ENCODE data around the gene ACKR2. TPM values are rescaled to one million over a fixed set of nuclear protein-coding genes. Genes with fewer than 3 reads are reported as not detected.

The ACKR2 gene
- total RNA-seq, 2 donors from 2014 or later = 0.77 to 1.3 TPM

- Mint-ChIP-seq H3K9me3 (no peaks in the 10 kb centered on the region), H3K27ac (no peak overlapping the region), H3K4me3 (no peak overlapping the region), H3K27me3 (no peaks in the 10 kb centered on the region), H3K4me1 (no peaks in the 10 kb centered on the region), H3K36me3 (ENCODE audit: low read depth) (no peaks in the 10 kb centered on the region)
- no peak for ATAC-seq (replicated peaks)
Measured at GRCh38 chr3:42894698-42895579, 85.7 kb downstream of the ACKR2 start.

GRCh38 chr3:42895580-42895868 lies 86.3 kb downstream of the ACKR2 start:
- H3K4me1 Mint-ChIP-seq = peaks cover 2% of the 10 kb centered on the region
- no peak overlapping the region for H3K27ac Mint-ChIP-seq
- no peak overlapping the region for H3K4me3 Mint-ChIP-seq
- no peaks in the 10 kb centered on the region for H3K9me3 Mint-ChIP-seq
- no peaks in the 10 kb centered on the region for H3K36me3 Mint-ChIP-seq (ENCODE audit: low read depth)
- peaks cover 1% of the 10 kb centered on the region for H3K27me3 Mint-ChIP-seq
- ATAC-seq (replicated peaks) = no peak

GRCh38 chr3:42898896-42899675 lies 89.8 kb downstream of the ACKR2 start:
- H3K27me3 Mint-ChIP-seq = peaks cover 11% of the 10 kb centered on the region
- ATAC-seq (replicated peaks) = no peak
- no peak overlapping the region for H3K27ac Mint-ChIP-seq
- H3K4me1 Mint-ChIP-seq = peaks cover 5% of the 10 kb centered on the region
- H3K9me3 Mint-ChIP-seq = no peaks in the 10 kb centered on the region
- H3K36me3 Mint-ChIP-seq (ENCODE audit: low read depth) = no peaks in the 10 kb centered on the region
- H3K4me3 Mint-ChIP-seq = no peak overlapping the region

GRCh38 chr3:42900226-42901072 lies 91.2 kb downstream of the ACKR2 start:
- Mint-ChIP-seq H3K4me3 (no peak overlapping the region), H3K27me3 (peaks cover 15% of the 10 kb centered on the region), H3K36me3 (ENCODE audit: low read depth) (no peaks in the 10 kb centered on the region), H3K4me1 (peaks cover 5% of the 10 kb centered on the region), H3K27ac (no peak overlapping the region), H3K9me3 (peaks cover 6% of the 10 kb centered on the region)
- peak; percentile 21 for ATAC-seq (replicated peaks)

GRCh38 chr3:42901073-42901415 lies 91.8 kb downstream of the ACKR2 start:
- ATAC-seq (replicated peaks) = peak; percentile 39
- peaks cover 6% of the 10 kb centered on the region for H3K9me3 Mint-ChIP-seq
- peaks cover 19% of the 10 kb centered on the region for H3K27me3 Mint-ChIP-seq
- no peaks in the 10 kb centered on the region for H3K36me3 Mint-ChIP-seq (ENCODE audit: low read depth)
- H3K4me3 Mint-ChIP-seq = no peak overlapping the region
- H3K27ac Mint-ChIP-seq = no peak overlapping the region
- peaks cover 8% of the 10 kb centered on the region for H3K4me1 Mint-ChIP-seq

GRCh38 chr3:42902257-42902656 lies 93.0 kb downstream of the ACKR2 start:
- ATAC-seq (replicated peaks) = no peak
- Mint-ChIP-seq H3K4me3 (no peak overlapping the region), H3K9me3 (peaks cover 6% of the 10 kb centered on the region), H3K4me1 (peaks cover 8% of the 10 kb centered on the region), H3K27ac (no peak overlapping the region), H3K27me3 (peaks cover 28% of the 10 kb centered on the region), H3K36me3 (ENCODE audit: low read depth) (no peaks in the 10 kb centered on the region)

- Mint-ChIP-seq H3K27me3 (peaks cover 35% of the 10 kb centered on the region), H3K27ac (no peak overlapping the region), H3K9me3 (peaks cover 6% of the 10 kb centered on the region), H3K4me3 (no peak overlapping the region), H3K36me3 (ENCODE audit: low read depth) (no peaks in the 10 kb centered on the region), H3K4me1 (peaks cover 8% of the 10 kb centered on the region)
- no peak for ATAC-seq (replicated peaks)
Measured at GRCh38 chr3:42904076-42904475, 94.8 kb downstream of the ACKR2 start.

GRCh38 chr3:42905740-42906069 lies 96.5 kb downstream of the ACKR2 start:
- peak; percentile 11 for ATAC-seq (replicated peaks)
- Mint-ChIP-seq H3K27ac (no peak overlapping the region), H3K4me1 (peaks cover 5% of the 10 kb centered on the region), H3K27me3 (peaks cover 32% of the 10 kb centered on the region), H3K9me3 (peaks cover 6% of the 10 kb centered on the region), H3K4me3 (peak overlapping the region; percentile 62), H3K36me3 (ENCODE audit: low read depth) (no peaks in the 10 kb centered on the region)

GRCh38 chr3:42906070-42906847 lies 97.0 kb downstream of the ACKR2 start, which contains the start of gene ZNF662:
Gene ZNF662, plus strand, starts transcription at chr3:42906142. Its CDS starts 1,973 bp downstream, at chr3:42908115.
- Mint-ChIP-seq H3K4me1 (peaks cover 3% of the 10 kb centered on the region), H3K27ac (no peak within 1 kb of the TSS), H3K27me3 (peaks cover 30% of the 10 kb centered on the region), H3K4me3 (peak within 1 kb of the TSS; percentile 62), H3K36me3 (ENCODE audit: low read depth) (no peaks in the 10 kb centered on the region), H3K9me3 (peaks cover 6% of the 10 kb centered on the region)
- ATAC-seq (replicated peaks) = peak; percentile 24

- Mint-ChIP-seq H3K4me3 (peak overlapping the region; percentile 20), H3K4me1 (peaks cover 3% of the 10 kb centered on the region), H3K27ac (no peak overlapping the region), H3K36me3 (ENCODE audit: low read depth) (no peaks in the 10 kb centered on the region), H3K27me3 (peaks cover 30% of the 10 kb centered on the region), H3K9me3 (peaks cover 6% of the 10 kb centered on the region)
- no peak for ATAC-seq (replicated peaks)
Measured at GRCh38 chr3:42906848-42907183, 97.6 kb downstream of the ACKR2 start.

GRCh38 chr3:42908675-42909074 lies 99.4 kb downstream of the ACKR2 start:
- H3K9me3 Mint-ChIP-seq = peaks cover 13% of the 10 kb centered on the region

GRCh38 chr3:42911551-42911950 lies 102.3 kb downstream of the ACKR2 start:
- H3K27me3 Mint-ChIP-seq = peaks cover 20% of the 10 kb centered on the region
- no peak overlapping the region for H3K27ac Mint-ChIP-seq
- H3K9me3 Mint-ChIP-seq = peaks cover 28% of the 10 kb centered on the region
- no peak overlapping the region for H3K4me3 Mint-ChIP-seq
- H3K36me3 Mint-ChIP-seq (ENCODE audit: low read depth) = peaks cover 7% of the 10 kb centered on the region
- no peak for ATAC-seq (replicated peaks)
- no peaks in the 10 kb centered on the region for H3K4me1 Mint-ChIP-seq

More at GRCh38 chr3:42908675-42909074, 99.4 kb downstream of the ACKR2 start:
- Mint-ChIP-seq H3K4me3 (no peak overlapping the region), H3K4me1 (peaks cover 3% of the 10 kb centered on the region), H3K36me3 (ENCODE audit: low read depth) (no peaks in the 10 kb centered on the region), H3K27ac (no peak overlapping the region), H3K27me3 (peaks cover 23% of the 10 kb centered on the region)
- no peak for ATAC-seq (replicated peaks)

- Mint-ChIP-seq H3K4me1 (no peaks in the 10 kb centered on the region), H3K27ac (no peak overlapping the region), H3K27me3 (peaks cover 7% of the 10 kb centered on the region), H3K9me3 (peaks cover 34% of the 10 kb centered on the region), H3K4me3 (no peak overlapping the region), H3K36me3 (ENCODE audit: low read depth) (peaks cover 7% of the 10 kb centered on the region)
- ATAC-seq (replicated peaks) = no peak
Measured at GRCh38 chr3:42914771-42915515, 105.7 kb downstream of the ACKR2 start.

All from activated T-helper 17 cell treated with anti-CD3 and anti-CD28 coated beads, Interleukin-2, amount 50 U/mL, for 72 hours (primary cell).